PFSK-1 (cell line): ENCODE results near the gene FGD3.

Experiments used
- POLR2AphosphoS5 ChIP-seq: IDR thresholded peaks from 2 replicates; pipeline ENCODE4 v1.6.1; 2012; ENCODE audit warnings: low read depth, mild to moderate bottlenecking, control low read depth, low read length, moderate library complexity
- SIN3A ChIP-seq: IDR thresholded peaks from 2 replicates; pipeline ENCODE4 v1.6.1; 2012; ENCODE audit warnings: mild to moderate bottlenecking, low read length, moderate library complexity, borderline replicate concordance; ENCODE audit not compliant: insufficient read depth
- TAF1 ChIP-seq: IDR thresholded peaks from 2 replicates; pipeline ENCODE4 v1.6.1; 2012; ENCODE audit warnings: low read length, control low read depth, borderline replicate concordance; ENCODE audit not compliant: insufficient read depth

- TF ChIP-seq POLR2AphosphoS5 (no peak), TAF1 (no peak), SIN3A (no peak)
Measured at GRCh38 chr9:93051680-93052089, 104.4 kb downstream of the FGD3 start.
